ENCODE data around the gene HS3ST3A1.

The HS3ST3A1 gene

DNA sequence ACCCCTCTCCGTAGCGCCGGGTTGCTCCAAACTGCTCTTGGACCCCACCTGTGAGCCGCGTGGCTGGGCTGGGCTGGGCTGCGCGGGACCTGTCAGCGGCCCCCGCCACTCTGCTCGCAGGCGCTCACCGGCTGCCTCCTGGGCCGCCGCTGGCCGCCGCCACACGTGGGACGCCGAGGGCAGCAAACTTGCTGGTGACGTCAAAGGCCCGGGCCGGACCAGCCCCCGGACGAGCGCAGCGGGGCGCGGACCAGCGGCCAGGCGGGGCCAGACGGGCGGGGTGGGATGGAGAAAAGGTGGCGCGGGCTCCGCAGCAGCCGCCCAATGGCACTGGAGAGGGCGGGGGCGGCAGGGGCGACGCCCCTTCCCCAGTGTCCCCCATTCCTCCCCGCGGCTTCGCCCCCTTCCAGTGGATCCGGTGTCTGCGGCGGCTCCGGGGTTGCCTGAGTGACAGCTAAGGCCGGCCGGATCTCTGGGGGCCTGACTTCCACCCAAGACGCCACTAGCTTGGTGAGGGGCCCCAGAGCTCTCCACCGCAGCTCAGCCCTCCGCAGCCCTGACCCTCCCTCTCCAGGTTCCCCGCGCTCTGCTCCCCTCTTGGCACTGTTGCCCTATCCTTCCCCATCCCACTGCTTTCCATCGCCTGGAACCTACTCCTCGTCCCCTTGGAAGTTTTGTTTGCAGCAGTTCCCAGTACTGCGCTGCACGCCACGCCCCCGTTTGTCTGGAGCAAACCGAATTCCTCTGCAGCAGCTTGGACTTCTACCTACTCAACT is at the start of gene HS3ST3A1:
Gene HS3ST3A1, minus strand, starts transcription at position 154 of the 776 bp plus-strand sequence. CDS start 800 bp downstream, outside the sequence.
- DNase-seq = no peak

DNA sequence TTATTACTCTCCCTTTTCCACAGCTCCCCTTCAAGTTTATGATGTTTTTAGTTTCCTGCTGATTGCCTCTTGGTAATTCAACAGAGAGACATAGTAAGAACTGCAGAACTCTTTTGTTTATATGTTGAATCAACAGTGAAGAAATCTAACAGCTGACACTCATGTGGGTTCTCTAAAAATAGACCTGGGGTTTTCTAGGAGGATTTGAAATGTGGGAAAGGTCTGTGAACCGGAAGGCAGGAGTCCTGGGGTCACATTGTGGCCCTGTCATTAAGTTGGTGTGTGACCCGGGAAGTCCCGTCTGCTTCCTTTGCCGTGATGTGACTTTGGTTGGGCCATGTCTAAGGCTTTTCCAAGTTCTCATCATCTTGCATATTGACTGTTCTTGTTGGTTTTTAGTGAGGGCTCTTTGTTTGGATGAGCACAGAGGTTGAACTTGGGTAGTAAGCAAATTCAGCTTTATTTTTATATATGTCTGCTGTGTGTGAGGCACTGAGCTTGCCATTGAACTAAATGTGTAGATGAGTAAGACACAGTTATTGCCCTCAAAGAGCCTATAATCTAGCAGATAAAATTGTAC is 48.5 kb upstream of the HS3ST3A1 start:
- no peak for DNase-seq

DNA sequence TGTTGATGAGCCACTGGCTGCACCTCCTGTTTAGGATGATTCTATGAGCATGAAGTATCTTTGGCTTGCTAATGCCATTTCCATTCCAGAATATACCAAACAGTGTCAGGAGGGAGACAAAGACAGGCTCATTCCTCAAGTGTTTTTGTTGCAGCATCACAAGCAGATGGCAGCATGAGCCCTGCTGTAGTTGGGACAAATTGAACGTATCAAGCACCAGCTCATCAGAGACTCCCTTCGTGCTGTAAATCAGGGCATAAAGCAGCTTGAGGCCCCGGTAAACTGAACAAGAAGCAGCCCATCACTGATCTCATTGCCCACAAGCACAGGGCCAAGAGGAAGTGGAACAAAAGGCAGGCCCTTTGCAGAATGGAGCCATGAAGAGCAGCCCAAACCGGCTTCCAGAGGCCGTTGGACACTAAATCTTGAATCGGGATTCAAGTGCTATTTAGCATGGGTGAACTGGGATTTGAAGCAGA is 45.9 kb upstream of the HS3ST3A1 start:
- DNase-seq = no peak

DNA sequence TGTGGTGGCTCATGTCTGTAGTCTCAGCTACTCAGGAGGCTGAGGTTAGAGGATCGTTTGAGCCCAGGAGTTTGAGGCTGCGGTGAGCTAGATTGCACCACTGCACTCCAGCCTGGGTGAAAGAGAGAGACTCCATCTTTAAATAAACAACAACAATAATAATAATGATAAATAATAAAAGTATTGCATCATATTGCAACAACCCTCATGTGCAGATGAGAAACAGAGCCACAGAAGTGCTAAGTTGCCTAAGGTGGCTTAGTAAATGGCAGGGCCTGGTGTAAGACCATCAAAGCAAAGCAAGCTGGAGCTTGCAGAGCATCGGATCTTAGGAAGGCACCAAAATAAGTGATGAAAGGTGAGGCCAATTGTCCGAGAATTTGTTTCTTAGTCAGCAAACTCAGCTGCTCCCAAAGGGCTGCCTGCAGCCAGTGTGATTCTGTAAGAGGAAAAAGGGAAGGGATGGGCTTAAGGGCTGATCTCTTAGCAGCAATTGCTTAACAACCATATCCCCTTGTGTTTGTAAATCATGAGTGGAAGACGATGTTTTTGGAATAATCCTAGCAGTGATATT is 45.3 kb upstream of the HS3ST3A1 start:
- DNase-seq = no peak

DNA sequence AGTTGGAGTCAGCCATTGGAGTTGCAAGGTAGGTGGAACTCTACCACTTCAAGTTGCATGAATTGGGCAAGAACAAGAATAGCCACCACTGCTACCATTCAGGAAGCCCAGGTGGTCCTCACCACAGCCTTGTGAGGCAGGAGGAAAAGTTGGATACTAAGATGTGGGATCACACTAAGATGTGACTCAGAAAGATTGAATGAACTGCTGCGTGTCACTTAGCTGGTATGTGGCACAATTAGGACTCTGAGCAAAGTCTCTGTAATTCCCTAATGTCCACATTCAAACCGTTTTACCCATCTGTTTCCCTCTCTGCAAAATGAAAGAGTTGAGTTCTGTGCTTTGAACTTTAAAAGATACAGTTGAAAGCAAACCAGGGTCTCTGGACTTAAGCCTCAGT is 44.7 kb upstream of the HS3ST3A1 start:
- no peak for DNase-seq

DNA sequence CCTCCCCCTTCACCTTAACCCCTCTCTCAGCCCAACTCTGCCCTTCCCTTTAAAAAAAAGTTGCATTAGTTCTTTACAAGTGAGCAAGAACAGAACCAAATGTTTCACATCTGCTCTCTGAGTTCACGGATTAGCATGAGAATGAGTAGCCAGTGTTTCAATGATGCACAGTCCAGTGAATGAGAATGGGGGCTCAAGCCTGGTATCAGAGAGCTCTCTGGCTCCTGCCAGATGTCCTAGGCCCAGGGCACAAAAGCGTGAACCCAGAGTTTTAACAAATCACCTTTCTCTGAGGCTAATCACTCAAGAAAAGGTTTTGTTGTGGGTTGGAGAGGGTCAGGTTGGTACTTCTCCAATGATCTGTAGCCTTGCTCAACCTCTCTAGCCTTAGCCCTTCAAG is 41.5 kb upstream of the HS3ST3A1 start:
- no peak for DNase-seq

DNA sequence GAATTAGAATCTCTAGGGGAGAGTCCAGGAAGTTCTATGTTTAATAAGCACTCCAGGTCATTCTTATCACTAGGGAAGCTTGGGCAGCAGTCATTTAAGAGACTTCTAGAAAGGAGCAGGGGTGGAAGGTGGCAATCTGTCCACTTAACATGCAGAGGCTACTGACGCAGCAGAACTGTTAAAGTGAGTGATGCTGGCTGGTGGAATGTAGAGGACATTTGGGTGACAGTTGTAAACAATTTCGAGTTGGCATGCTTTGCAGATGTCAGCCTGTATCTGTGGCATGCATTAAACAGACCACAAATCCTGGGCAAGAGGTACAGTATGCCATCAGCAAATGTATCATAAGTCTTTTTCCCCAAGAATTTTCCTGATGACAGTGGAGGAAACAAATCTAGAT is 40.5 kb upstream of the HS3ST3A1 start:
- DNase-seq = no peak

DNA sequence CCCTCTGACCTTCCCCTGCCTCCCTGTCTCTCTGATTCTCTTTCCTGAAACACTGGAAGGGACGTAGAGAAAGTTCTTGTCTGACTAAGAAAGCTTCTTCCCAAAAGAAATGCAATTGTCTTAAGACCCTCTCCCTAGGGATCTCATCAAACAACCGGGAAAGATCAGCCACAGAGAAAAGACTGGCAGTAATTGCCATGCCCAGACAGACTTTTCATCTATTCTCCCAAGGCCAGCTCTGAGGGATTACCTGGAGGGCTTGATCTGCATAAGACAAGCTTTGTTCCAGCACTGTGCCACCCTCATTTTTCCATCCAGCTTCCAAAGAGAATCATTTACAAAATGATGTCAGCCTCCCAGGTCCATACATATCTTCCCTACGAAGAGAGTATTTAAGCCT is 38.8 kb upstream of the HS3ST3A1 start:
- no peak for DNase-seq

DNA sequence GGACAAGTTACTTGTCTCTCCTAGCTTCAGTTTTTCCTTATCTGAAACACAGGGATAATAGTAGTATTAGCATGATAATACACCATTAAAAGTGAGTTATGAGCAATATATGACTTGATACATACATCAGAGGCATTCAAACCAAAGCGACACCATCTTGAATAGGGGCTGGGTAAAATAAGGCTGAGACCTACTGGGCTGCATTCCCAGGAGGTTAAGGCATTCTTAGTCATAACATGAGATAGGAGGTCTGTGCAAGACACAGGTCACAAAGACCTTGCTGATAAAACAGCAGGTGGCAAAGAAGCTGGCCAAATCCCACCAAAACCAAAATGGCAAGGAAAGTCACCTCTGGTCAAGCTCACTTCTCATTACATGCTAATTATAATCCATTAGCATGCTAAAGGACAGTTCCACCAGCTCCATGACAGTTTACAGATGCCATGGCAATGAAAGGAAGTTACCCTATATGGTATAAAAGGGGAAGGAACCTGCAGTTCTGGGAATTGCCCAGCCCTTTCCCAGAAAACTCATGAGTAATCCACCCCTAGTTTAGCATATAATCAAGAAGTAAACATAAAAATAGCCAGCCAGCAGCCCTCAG is 37.2 kb upstream of the HS3ST3A1 start:
- no peak for DNase-seq

DNA sequence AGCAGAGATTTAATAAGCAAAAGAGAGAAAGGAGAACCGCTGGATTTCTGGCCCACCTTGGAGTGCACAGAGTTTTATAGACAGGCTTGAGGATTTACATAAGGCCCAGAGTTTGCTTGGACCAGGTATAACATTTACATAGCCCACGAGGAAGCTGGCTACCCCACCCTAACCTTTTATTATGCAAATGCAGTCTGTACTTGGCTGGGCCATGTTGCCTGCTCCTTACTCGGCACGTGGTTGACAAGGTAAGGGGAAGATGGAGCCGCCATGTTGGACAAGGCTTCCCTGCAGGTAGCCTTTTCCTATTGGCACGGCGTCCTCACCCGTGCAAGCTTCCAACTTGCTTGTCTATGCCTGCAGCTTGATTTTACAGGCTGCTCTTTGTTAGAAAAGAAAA is 35.2 kb upstream of the HS3ST3A1 start:
- DNase-seq = no peak

DNA sequence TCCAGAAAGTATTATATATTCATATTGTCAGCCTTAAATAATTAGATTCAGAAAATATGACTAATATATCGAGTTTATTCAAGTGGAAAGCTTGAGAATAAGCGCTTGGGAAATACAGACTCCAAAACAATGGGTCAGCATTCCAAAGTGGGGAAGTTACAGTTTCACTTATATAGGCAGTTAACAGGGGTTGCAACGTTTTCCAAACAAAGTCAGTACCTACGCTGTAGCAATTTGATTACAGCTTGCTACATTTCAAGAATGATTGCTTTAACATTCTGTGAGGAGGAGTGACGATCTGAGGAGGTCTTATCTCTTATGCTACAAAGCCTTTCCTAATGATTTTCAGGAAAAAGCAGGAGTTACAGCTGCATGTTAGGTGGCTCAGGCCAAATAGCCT is 34.2 kb upstream of the HS3ST3A1 start:
- no peak for DNase-seq

DNA sequence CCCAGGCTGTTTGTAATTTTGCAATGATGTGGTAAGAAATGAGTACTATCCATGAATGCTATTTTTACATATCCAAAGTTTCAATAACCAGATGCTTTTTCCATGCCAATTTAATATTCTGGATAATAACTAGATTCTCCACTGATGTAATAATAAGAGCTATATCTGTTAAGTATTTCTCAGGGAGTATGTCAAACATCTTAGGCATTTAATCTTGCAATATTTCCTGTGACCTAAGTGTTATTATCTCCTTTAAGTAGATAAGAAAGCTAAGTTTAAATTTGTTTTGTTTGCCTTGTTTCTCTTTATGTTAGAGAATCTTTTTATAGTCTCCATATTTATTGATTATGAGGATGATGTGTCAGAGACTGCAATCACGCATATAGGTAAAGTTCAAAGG is 32.3 kb upstream of the HS3ST3A1 start:
- no peak for DNase-seq

DNA sequence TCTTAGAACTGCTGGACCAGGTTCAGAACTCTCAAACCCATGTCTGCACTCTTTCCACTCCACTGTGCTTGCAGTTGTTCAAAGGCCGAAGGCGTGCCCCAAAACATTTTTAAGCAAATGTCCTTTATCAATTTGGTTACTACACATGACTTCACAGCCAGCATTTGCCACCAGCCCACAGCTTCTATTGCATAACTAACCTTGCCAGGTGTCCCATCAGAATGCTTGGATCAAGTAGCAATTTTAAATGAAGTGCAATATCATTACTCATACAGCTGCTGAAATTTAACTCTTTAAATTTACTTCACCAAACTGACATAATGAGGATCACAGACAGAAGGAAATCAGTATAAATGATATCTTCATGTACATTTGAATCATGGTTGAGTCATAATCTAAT is 29.8 kb upstream of the HS3ST3A1 start:
- DNase-seq = no peak

DNA sequence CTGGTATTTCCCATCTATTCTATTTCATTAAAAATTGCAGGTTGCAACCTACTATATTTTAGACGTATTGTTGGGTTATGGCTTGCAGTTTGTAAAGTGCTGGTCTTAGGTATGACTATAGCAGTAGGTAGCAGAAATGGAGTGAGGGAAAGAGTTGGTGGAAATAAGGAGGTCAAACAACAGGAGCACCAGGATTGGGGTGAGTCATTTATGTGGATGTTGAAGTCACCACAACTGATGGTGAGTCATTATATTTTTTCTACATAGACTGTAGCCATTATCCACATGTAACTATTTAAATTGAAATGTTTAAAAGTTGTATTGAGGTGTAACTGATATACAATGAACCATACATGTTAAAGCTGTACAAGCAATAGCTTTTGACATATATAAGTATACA is 25.0 kb upstream of the HS3ST3A1 start:
- DNase-seq = no peak

DNA sequence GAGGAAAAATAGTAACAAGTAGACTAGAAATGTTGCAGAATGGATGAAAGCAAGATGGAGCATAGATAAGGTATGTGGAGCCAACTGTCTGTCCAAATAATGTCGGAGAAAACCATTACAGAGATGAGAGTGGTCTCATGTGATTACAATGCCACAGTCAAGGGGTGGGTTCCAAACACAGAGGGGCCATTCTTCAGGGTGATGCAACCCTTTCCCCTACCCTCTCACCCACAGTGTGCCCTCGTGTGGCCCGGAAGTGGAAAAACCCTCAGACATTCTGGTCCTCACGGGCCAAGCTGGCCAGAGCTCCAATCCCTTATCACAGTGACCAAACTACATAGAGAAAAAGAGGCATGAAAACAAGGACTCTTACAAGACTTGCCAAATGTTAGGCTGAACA is 17.7 kb upstream of the HS3ST3A1 start:
- no peak for DNase-seq

DNA sequence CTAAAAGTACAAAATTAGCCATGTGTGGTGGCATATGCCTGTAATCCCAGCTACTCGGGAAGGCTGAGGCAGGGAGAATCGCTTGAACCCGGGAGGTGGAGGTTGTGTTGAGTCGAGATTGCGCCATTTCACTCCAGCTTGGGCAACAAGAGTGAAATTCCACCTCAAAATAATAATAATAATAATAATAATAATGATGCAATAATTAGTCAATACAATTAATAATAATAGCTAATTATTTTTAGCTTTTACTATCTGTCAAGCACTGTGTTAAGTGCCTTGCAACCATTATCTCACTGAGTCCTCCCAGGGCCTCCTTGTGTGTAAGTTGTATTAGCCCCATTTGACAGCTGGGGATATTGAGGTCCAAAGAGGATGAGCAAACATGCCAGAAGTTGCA is 14.3 kb upstream of the HS3ST3A1 start:
- no peak for DNase-seq

DNA sequence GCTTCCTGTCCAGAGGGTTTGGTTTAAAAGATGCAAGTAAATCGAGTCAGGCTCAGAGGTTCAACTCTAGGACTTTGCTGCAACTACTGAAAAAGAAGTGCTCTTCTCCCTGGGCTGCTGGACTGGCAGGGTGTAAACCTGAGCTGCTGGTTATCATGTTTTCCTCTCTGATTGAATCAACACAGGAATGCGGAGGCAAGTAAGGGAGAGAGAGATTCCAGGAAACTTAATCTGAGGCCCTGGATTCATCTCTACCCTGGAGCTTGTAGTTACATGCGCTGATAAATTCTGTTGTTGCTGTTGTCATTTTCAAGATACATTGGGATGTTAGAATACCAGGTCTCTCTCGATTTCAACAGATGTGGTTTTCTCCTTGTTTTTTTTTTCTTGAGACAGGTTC is 8.2 kb upstream of the HS3ST3A1 start:
- no peak for DNase-seq

DNA sequence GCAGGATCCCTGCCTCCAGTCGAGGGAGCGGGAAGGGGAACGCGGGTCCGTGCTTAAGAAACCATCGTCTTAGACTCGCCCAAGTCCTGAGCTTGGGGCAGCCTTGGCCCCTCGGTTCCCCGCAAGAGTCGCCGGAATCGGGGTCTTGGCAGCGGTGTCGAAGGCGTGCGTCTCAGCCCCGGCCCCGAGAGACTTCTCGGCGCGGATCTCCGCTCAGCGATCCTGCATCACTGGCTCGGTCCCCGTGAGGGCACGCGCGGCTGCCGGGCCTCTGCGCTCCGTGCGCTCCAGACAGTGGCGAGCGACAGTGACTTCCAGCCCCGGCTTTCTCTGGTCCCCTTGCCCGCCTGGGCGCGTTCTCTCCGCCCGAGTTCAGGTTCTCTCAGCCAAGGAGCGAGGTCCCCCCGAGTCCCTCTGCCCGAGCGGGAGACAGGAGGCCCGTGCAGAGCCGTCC is 380 bp downstream of the HS3ST3A1 start:
- no peak for DNase-seq

DNA sequence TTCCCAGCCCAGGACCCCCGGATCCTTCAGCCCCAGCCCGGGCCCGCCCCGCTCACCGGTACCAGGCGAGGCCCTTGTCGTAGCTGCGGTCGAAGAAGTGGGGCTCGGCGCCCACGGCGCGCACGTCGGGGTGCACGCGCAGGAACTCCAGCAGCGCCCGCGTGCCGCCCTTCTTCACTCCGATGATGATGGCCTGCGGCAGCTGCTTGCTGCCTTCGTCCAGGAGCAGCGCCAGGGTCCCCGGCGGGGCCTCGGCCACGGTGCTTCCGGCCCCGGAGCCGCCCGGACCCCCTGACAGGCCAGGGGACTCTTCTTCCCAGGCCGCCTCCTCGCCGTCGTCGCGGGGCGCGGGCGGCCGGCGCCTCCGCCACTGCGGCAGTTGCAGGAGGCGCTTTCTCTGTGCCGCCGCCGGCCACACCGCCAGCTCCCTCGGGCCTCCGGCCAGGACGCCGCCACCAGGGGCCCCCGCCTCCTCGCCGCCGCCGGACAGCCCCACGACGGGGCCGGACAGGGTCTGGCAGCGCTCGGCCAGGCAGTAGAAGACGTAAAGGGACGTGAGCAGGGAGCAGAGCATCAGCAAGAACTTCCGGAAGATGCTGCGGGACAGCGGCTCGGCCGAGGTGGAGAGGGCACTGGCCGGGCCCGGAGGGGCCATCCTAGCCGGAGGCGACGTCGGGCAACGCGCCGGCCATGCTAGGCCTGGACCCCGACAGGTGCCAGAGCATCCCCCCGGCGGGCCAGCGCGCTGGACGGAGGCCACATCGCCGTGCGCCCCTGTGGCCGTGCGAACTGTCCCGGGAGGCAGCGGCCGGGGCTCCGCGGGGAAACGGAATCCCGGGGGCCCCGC is 1.0 kb downstream of the HS3ST3A1 start:
- no peak for DNase-seq

DNA sequence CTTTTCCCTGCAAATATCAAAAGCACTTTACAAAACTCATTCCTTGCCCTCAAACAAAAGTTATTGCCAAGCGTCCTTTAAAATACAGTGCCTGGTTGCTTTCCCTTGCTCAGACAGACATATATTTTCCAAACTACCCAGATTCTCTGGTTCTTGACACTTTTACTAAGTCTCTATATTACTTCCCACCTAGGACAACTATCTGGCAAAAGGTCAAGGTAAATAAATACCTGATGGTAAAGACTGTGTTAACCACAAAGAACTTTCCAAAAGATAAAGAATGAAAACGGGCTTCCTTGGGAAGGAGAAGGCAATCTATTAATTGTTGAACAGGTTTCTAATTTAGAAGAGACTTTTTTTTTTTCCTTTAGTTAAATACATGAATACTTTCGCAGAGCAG is 1.9 kb downstream of the HS3ST3A1 start:
- DNase-seq = no peak

DNA sequence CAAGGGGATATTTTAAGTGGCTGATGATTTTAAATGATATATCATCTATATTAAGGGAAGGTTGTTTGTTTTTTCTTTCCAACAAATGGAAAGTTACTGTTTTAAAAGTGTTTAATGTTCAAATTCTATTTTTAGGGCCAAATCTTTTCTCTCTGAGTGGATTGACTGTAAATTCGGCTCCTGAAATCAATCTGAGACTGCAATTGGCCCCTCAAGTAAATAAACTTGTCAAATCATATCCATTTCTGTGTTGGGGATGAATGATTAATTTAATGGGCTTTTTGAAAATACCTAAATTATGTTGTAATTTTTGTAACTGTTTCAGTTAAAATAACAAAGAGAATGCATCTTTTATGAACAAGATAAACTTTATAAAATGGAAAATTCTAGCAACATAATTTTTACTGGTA is 2.6 kb downstream of the HS3ST3A1 start:
- DNase-seq = no peak

DNA sequence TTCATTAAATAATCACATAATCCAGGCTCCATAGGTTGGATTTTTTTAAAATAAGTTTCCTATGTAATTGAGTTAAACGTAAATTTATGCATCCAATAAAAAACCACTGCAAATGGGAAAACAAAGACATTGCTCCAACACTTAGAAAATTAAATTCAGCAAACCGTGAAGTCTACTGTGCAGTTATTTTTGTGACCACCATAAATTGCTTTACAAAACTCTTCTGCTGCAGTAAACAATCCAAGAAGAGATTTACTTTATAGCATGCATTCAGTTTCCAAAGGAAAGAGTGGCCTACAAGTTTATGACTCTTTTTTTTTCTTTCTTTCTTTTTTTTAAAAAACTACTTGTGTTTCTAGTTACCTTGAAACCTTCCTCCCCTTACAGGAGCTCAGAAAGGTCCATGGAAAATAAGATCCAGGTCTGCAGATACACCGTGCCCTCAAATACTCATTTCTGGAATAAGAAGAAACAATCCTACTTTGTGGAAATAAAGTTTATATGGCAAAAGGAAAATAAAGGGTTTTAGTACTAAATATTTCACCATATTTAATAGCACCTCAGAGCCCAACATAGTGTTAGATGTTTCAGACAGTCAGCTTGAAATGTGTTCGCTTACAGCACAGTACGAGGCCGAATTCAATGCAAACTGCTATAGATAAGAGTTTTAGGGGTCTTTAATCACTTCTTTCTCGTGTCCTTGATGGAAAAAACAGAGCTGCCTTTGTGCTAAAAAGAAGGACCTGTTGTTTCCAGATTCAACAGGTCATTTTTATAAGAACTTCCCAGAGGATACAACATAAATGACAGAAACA is 3.2 kb downstream of the HS3ST3A1 start:
- no peak for DNase-seq
